K562 (cell line): Measurements from ENCODE around the gene CAMK1D. TPM values are rescaled to one million over a fixed set of nuclear protein-coding genes. Genes with fewer than 3 reads are reported as not detected.

ENCODE experiments used
- ATAC-seq: fragments of 200-7000 bp; cut with Tn5 transposase; 3 replicates; pipeline ENCODE4 v1.9.1; 2020; ENCODE audit warnings: moderate library complexity
- BruUV-seq: library from RNA; stranded (reverse); fragments of 400-500 nt; replicated peaks from 2 replicates; lab custom pipeline; 2021; lab: Mats Ljungman, UMichigan
- CTCF ChIA-PET: fragments of 300-600 bp; formaldehyde crosslinking; extraction: SDS; loops from one replicate; lab custom pipeline; 2021; ENCODE audit warnings: low intra/inter-chr PET ratio; lab: Yijun Ruan, JAX
- POLR2A ChIA-PET: fragments of 300-600, 350-650 bp; sonication (Branson Sonifier 250); formaldehyde crosslinking; extraction: SDS; loops from one replicate; lab custom pipeline; 2021; ENCODE audit warnings: antibody characterized with exemption, inconsistent platforms; lab: Yijun Ruan, JAX
- DNase-seq, 4 experiments: peaks; one replicate each; pipeline versions ENCODE4 v3.0.0 to v3.0.0-alpha.2; 2011 to 2018; ENCODE audit warnings: low spot score in 3 of 4, mixed read lengths in 3 of 4; ENCODE audit errors: extremely low read depth in 1 of 4
- FAIRE-seq: peaks from 2 replicates; lab custom pipeline; 2011; peaks lifted over from hg19 to GRCh38; lab: Jason Lieb, UNC
- H2AFZ ChIP-seq: 2 replicates; pipeline ENCODE4 v1.6.0; 2011; ENCODE audit warnings: low read depth, low read length, control low read depth, inconsistent platforms
- H3K27ac ChIP-seq: fragments of 200-600 bp; 3 replicates; pipeline ENCODE4 v1.8.0; 2011; ENCODE audit warnings: low read depth, mild to moderate bottlenecking, control low read depth, inconsistent platforms, low read length, moderate library complexity, mixed read lengths; ENCODE audit errors: extremely low read depth
- H3K27me3 ChIP-seq, 2 experiments: fragments of 300-600 bp in 1 of 2; 2 replicates in 1 of 2; 3 replicates in 1 of 2; pipeline versions ENCODE4 v1.6.0 to v1.8.0; 2011; ENCODE audit warnings: inconsistent platforms in 2 of 2, low read length in 2 of 2, mild to moderate bottlenecking in 1 of 2, mixed read lengths in 1 of 2, moderate library complexity in 1 of 2; ENCODE audit not compliant: control insufficient read depth in 2 of 2, insufficient read depth in 2 of 2
- H3K36me3 ChIP-seq: fragments of 300-600 bp; 3 replicates; pipeline ENCODE4 v1.8.0; 2011; ENCODE audit warnings: mild to moderate bottlenecking, low read length, inconsistent platforms; ENCODE audit not compliant: control insufficient read depth, insufficient read depth
- H3K4me1 ChIP-seq, 2 experiments: fragments of 200-600 bp in 1 of 2; replicated peaks in 1 of 2; 2 replicates in 1 of 2; 3 replicates in 1 of 2; pipeline versions ENCODE4 v1.5.1 to v1.8.0; 2011; ENCODE audit warnings: inconsistent platforms in 2 of 2, low read length in 2 of 2, mild to moderate bottlenecking in 1 of 2, mixed read lengths in 1 of 2, moderate library complexity in 1 of 2; ENCODE audit not compliant: control insufficient read depth in 2 of 2, insufficient read depth in 2 of 2
- H3K4me2 ChIP-seq: 2 replicates; pipeline ENCODE4 v1.6.1; 2011; ENCODE audit warnings: low read length, control low read depth, inconsistent platforms, mixed read lengths; ENCODE audit not compliant: insufficient read depth
- H3K4me3 ChIP-seq: fragments of 200-600 bp; sonication (generic), shearing (Covaris generic); 2 replicates; pipeline ENCODE4 v1.5.1; 2016; ENCODE audit warnings: control low read depth, inconsistent platforms
- H3K79me2 ChIP-seq: fragments of 200-600 bp; 3 replicates; pipeline ENCODE4 v1.8.0; 2011; ENCODE audit warnings: low read length, inconsistent platforms; ENCODE audit not compliant: control insufficient read depth, insufficient read depth
- H3K9ac ChIP-seq, 2 experiments: 2 replicates each; pipeline versions ENCODE4 v1.6.0 to v1.6.1; 2011; ENCODE audit warnings: low read depth in 2 of 2, low read length in 2 of 2, control low read depth in 1 of 2, inconsistent platforms in 1 of 2, mild to moderate bottlenecking in 1 of 2, mixed read lengths in 1 of 2; ENCODE audit not compliant: insufficient read depth in 1 of 2
- H3K9me1 ChIP-seq: one replicate; pipeline ENCODE4 v1.6.0; 2011; ENCODE audit warnings: inconsistent platforms, mild to moderate bottlenecking, low read length, moderate library complexity; ENCODE audit not compliant: control insufficient read depth, insufficient read depth
- H3K9me3 ChIP-seq: replicated peaks from 2 replicates; pipeline ENCODE4 v1.5.1; 2011; ENCODE audit warnings: low read depth, low read length, inconsistent platforms; ENCODE audit not compliant: control insufficient read depth, insufficient read depth
- H4K20me1 ChIP-seq: replicated peaks from 2 replicates; pipeline ENCODE4 v1.6.1; 2011; ENCODE audit warnings: low read length, inconsistent platforms, mixed read lengths; ENCODE audit not compliant: control insufficient read depth, insufficient read depth
- CHD1 ChIP-seq: fragments of 200-600 bp; sonication (generic); IDR thresholded peaks from one replicate; pipeline ENCODE4 v1.6.1; 2012; ENCODE audit warnings: mild to moderate bottlenecking, moderate library complexity, low read length, inconsistent platforms
- KDM1A ChIP-seq, 2 experiments: fragments of 450-650 bp; IDR thresholded peaks; 2 replicates each; pipeline ENCODE4 v1.6.1; 2016; ENCODE audit warnings: mild to moderate bottlenecking in 2 of 2
- KDM5B ChIP-seq: fragments of 200-600 bp; sonication (generic); IDR thresholded peaks from 2 replicates; pipeline ENCODE4 v1.6.1; 2012; ENCODE audit warnings: low read depth, mild to moderate bottlenecking, moderate library complexity, low read length, control low read depth, inconsistent platforms; ENCODE audit not compliant: insufficient replicate concordance
- KLF1 ChIP-seq: fragments of 450-650 bp; IDR thresholded peaks from 2 replicates; pipeline ENCODE4 v1.6.1; 2016; ENCODE audit warnings: missing genetic modification characterization, missing compliant biosample characterization
- MYNN ChIP-seq, 2 experiments: sonication (generic); formaldehyde crosslinking in 1 of 2; IDR thresholded peaks; 2 replicates each; pipeline versions ENCODE4 v1.5.0 to v1.6.1; 2016 to 2020; ENCODE audit warnings: antibody characterized with exemption in 1 of 2, missing genetic modification reagents in 1 of 2
- NBN ChIP-seq: fragments of 450-650 bp; IDR thresholded peaks from 2 replicates; pipeline ENCODE4 v1.6.1; 2016; ENCODE audit warnings: low read depth, mild to moderate bottlenecking
- POLR2G ChIP-seq: fragments of 200-400 bp; formaldehyde crosslinking; IDR thresholded peaks from 2 replicates; pipeline ENCODE4 v1.6.1; 2017; ENCODE audit warnings: low read depth, mild to moderate bottlenecking, antibody characterized with exemption, low read length, moderate library complexity
- PYGO2 ChIP-seq: fragments of 450-650 bp; IDR thresholded peaks from 2 replicates; pipeline ENCODE4 v1.6.1; 2016; ENCODE audit warnings: mild to moderate bottlenecking, missing genetic modification characterization, moderate library complexity, missing compliant biosample characterization
- RBM15 ChIP-seq: fragments of 200-400 bp; formaldehyde crosslinking; IDR thresholded peaks from 2 replicates; pipeline ENCODE4 v1.6.1; 2018; ENCODE audit warnings: mild to moderate bottlenecking, low read length, moderate library complexity; ENCODE audit not compliant: insufficient read depth
- RFX5 ChIP-seq: IDR thresholded peaks from 2 replicates; pipeline ENCODE4 v1.6.1; 2011; ENCODE audit warnings: low read depth, mild to moderate bottlenecking, improper control_type of control experiment, low read length
- SNRNP70 ChIP-seq: fragments of 200-400 bp; formaldehyde crosslinking; optimal IDR thresholded peaks from 2 replicates; pipeline ENCODE3; 2017; ENCODE audit warnings: low read depth, low read length
- TRIM24 ChIP-seq, 2 experiments: fragments of 450-650 bp; IDR thresholded peaks; 2 replicates each; pipeline ENCODE4 v1.6.1; 2016
- ZC3H11A ChIP-seq: IDR thresholded peaks from 2 replicates; pipeline ENCODE4 v1.6.1; 2012; ENCODE audit warnings: low read depth, low read length, improper control_type of control experiment
- ZNF589 ChIP-seq: fragments of 200-800 bp; sonication (Bioruptor generic); IDR thresholded peaks from 2 replicates; pipeline ENCODE4 v1.6.1; 2016; ENCODE audit warnings: low read depth, missing genetic modification characterization, missing compliant biosample characterization
- WGBS: fragments of 100-300 bp; shearing (Covaris generic); methylation state at CpG from one replicate; pipeline ENCODE4 v1.1.6; 2016; ENCODE audit warnings: low coverage, mixed read lengths; ENCODE audit not compliant: insufficient coverage; ENCODE audit errors: missing lambda C conversion rate; 5-methylcytosine and 5-hydroxymethylcytosine counted together
- in situ Hi-C: fragments of 300-500 bp; cut with MboI; formaldehyde crosslinking; loops from 4 replicates; pipeline ENCODE4 v1.15.0; 2018; ENCODE audit warnings: inconsistent platforms, mixed read lengths
- intact Hi-C: fragments of 100-400 bp; cut with micrococcal nuclease; formaldehyde crosslinking; loops from 2 replicates; pipeline ENCODE4 v1.14.2; 2022
- polyA plus RNA-seq, 8 experiments: library from polyadenylated mRNA; depleted of rRNA in 4 of 8; stranded (reverse) in 5 of 8; unstranded in 3 of 8; fragments of >200 nt; fragmentation: Nextera tagmentation in 2 of 8; fragmentation: Illumina TruSeq in 1 of 8; extraction: Ambion mirVana in 2 of 8; extraction: Trizol in 1 of 8; gene quantifications; 2 replicates each; pipeline versions ENCODE4 v1.2.1 to v1.2.3, GENCODE V29; 2011 to 2014; ENCODE audit warnings: inconsistent platforms in 1 of 8, missing spikeins in 1 of 8
- total RNA-seq, 7 experiments: library from RNA; depleted of rRNA in 6 of 7; stranded (reverse); fragments of >200 nt in 6 of 7; fragmentation: Illumina TruSeq in 2 of 7; extraction: Trizol in 2 of 7; gene quantifications; 2 replicates each; pipeline versions ENCODE4 v1.2.1 to v1.2.3, GENCODE V29; 2011 to 2021; ENCODE audit warnings: low replicate concordance in 1 of 7

The CAMK1D gene
- total and polyA plus RNA-seq, 9 of the 15 experiments (the other 6 are each of a cell fraction or from before 2014, with no cell fraction given) = 0.12 to 0.24 (median 0.20) TPM; not detected in 5

DNA sequence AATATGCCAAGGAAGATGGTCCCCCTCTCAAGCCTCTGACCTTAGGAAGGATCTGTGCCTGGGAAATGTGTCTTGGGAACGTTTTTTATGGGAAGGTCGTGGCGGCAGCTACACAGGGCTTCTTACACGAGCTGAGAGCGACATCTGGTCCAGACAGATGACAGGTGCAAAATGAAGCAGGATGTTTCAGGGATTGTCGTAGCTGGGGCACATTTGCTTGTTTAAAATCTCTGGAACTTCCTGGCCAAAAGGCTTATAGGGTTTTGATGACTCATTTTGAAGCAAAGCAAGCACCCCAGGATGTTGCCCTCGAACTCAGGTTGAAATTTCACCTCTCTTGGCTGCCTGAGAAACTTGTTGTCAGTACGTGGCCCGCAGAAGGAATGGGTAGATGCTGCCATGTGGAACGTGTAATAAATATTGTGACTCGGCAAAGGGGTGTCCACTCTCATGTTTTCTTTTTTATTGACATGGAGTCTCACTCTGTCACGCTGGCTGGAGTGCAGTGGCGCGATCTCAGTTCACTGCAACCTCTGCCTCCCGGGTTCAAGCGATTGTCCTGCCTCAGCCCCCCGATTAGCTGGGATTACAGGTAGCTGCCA is 117.5 kb downstream of the CAMK1D start:
- no peak for ATAC-seq
- H4K20me1 ChIP-seq = no peaks in the 10 kb centered on the region
- no peaks in the 10 kb centered on the region for H3K9me1 ChIP-seq
- peaks cover 7 to 43% of the 10 kb centered on the region in 2 experiments; a peak in 4 of 5 replicates for H3K27me3 ChIP-seq
- no peak overlapping the region for H3K9ac ChIP-seq
- BruUV-seq = no TSS peak
- no peak overlapping the region for H3K4me3 ChIP-seq
- no peaks in the 10 kb centered on the region for H3K79me2 ChIP-seq
- TF ChIP-seq ZNF589 (CRISPR knock-in tag) (no peak), MYNN (IDR thresholded peaks at IDR 0.05) (no peak), MYNN (CRISPR knock-in tag; IDR thresholded peaks at IDR 0.05) (no peak), NBN (no peak)
- no peaks in the 10 kb centered on the region for H3K9me3 ChIP-seq
- intact Hi-C loops (no loop called here), in situ Hi-C loops (no loop called here)
- FAIRE-seq = no peak
- WGBS = under 1% methylated on average over 17 of the region's 17 CpGs
- no peak overlapping the region for H3K4me2 ChIP-seq
- no peak overlapping the region for H2AFZ ChIP-seq
- no peak overlapping the region for H3K27ac ChIP-seq
- CTCF ChIA-PET = no interaction called here
- DNase-seq = no peak
- H3K4me1 ChIP-seq = no peaks in the 10 kb centered on the region
- POLR2A ChIA-PET = no interaction called here
- no peaks in the 10 kb centered on the region for H3K36me3 ChIP-seq

DNA sequence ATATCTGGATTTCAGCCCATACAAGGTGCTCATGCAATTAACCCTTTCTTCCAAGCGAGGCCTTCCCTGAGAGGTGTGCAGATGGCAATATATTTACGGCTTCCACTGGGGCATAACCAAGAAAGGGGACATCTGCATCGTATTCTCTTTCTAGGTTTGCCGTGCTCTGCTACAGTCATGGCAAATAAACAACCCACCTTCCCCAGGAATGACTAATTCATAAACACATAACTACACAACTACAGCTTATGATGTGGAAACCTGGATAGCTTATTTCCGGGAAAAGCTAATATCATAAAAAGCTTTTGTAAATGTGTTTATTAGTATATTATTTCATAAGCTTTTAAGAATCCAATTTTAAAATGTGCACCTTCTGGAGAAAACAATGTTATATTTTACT is 120.0 kb downstream of the CAMK1D start:
- 4% methylated on average over 5 of the region's 5 CpGs for WGBS
- no peak for FAIRE-seq
- no peak overlapping the region for H3K9ac ChIP-seq

More for the DNA sequence above, 120.0 kb downstream of the CAMK1D start:
- Histone ChIP-seq H3K36me3 (no peaks in the 10 kb centered on the region), H3K9me3 (no peaks in the 10 kb centered on the region), H3K4me3 (no peak overlapping the region), H2AFZ (no peak overlapping the region), H4K20me1 (no peaks in the 10 kb centered on the region), H3K79me2 (no peaks in the 10 kb centered on the region), H3K27me3 (peaks cover 7 to 49% of the 10 kb centered on the region in 2 experiments; a peak in 4 of 5 replicates), H3K27ac (no peak overlapping the region), H3K4me2 (no peak overlapping the region), H3K9me1 (no peaks in the 10 kb centered on the region), H3K4me1 (no peaks in the 10 kb centered on the region)
- intact Hi-C loops = no loop called here
- in situ Hi-C loops = no loop called here
- ATAC-seq = no peak
- POLR2A ChIA-PET = no interaction called here
- CTCF ChIA-PET = no interaction called here
- TF ChIP-seq KDM1A (IDR thresholded peaks at IDR 0.05) (no peak), KLF1 (tag) (no peak), RFX5 (no peak), KDM5B (no peak), TRIM24 (IDR thresholded peaks at IDR 0.05) (no peak), ZC3H11A (no peak), NBN (no peak), PYGO2 (no peak), CHD1 (no peak), RBM15 (no peak), SNRNP70 (no peak), POLR2G (no peak)
- BruUV-seq = no TSS peak
- DNase-seq = no peak
